Hepatocyte (in vitro differentiated cells): ENCODE results near the gene NAP1L1.

Experiments used
- EZH2 ChIP-seq: fragments of 200-600 bp; sonication (generic); IDR thresholded peaks from 2 replicates; pipeline ENCODE4 v1.6.1; 2016; ENCODE audit warnings: antibody characterized with exemption, mild to moderate bottlenecking, borderline replicate concordance
- TF ChIP-seq, protein P1 (sequence below): fragments of 200-600 bp; sonication (generic); IDR thresholded peaks from 2 replicates; pipeline ENCODE4 v1.5.1; 2016; ENCODE audit warnings: antibody characterized with exemption, mild to moderate bottlenecking; ENCODE audit not compliant: poor library complexity

DNA sequence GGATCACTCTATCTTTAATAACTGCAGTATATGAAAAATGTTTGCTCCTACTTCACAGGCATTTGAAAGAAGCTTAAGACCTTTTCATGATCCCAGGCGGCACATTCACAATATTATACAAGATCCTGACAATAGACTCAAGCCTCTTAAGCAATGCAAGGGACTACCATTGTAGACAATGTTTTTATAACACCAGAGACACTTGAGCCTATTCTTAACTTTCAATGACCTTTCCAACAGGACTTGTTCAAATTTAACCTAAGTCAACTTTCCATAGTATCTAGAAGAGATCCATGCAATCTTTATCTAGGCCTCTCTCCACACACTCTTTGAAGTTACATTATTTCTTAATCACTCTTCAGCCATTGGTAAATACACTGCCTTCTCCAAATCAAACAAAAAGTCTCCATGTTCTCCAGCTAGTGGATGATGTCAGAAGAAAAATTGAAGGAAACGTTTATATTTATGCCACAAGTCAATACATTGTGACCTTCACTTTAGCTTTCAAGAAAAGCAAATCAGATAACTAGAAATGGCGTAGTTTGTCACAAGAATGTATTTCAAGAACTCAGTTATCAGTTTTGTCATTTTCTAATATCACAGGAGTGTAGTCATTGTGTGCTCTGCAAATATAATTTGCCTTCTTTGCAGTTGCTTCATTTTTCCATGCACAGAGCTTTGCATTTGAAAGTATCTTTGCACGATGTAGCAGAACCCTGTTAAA is 94.1 kb downstream of the NAP1L1 start:
- TF ChIP-seq, protein P1, sequence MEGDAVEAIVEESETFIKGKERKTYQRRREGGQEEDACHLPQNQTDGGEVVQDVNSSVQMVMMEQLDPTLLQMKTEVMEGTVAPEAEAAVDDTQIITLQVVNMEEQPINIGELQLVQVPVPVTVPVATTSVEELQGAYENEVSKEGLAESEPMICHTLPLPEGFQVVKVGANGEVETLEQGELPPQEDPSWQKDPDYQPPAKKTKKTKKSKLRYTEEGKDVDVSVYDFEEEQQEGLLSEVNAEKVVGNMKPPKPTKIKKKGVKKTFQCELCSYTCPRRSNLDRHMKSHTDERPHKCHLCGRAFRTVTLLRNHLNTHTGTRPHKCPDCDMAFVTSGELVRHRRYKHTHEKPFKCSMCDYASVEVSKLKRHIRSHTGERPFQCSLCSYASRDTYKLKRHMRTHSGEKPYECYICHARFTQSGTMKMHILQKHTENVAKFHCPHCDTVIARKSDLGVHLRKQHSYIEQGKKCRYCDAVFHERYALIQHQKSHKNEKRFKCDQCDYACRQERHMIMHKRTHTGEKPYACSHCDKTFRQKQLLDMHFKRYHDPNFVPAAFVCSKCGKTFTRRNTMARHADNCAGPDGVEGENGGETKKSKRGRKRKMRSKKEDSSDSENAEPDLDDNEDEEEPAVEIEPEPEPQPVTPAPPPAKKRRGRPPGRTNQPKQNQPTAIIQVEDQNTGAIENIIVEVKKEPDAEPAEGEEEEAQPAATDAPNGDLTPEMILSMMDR = no peak
- TF ChIP-seq EZH2 = no peak
